H1 (cell line): ENCODE data around the gene DNM2.
"Not testable (repeated sequence)": the region's sequence is repeated elsewhere in the genome, so short reads cannot be mapped to it uniquely, and the experiment has no call there.

Experiments
- CBX8 ChIP-seq: fragments of 300-800, 300-1000 bp; sonication (generic); IDR thresholded peaks from 2 replicates; pipeline ENCODE4 v1.7.1; 2016; ENCODE audit warnings: low read depth, low read length, borderline replicate concordance
- CHD2 ChIP-seq: IDR thresholded peaks from 2 replicates; pipeline ENCODE4 v1.6.1; 2012; ENCODE audit warnings: low read length, improper control_type of control experiment
- EP300 ChIP-seq, 2 experiments: IDR thresholded peaks; 1 replicate in 1 of 2; 2 replicates in 1 of 2; pipeline ENCODE4 v1.6.1; 2011 to 2012; ENCODE audit warnings: low read depth in 2 of 2, low read length in 2 of 2, mild to moderate bottlenecking in 2 of 2, borderline replicate concordance in 1 of 2, inconsistent platforms in 1 of 2, moderate library complexity in 1 of 2
- EZH2 ChIP-seq: fragments of 200-600 bp; sonication (generic); IDR thresholded peaks from 2 replicates; pipeline ENCODE4 v1.7.1; 2012; ENCODE audit warnings: low read depth, mild to moderate bottlenecking, moderate library complexity, low read length, inconsistent platforms; ENCODE audit not compliant: severe bottlenecking
- JUND ChIP-seq: IDR thresholded peaks from 2 replicates; pipeline ENCODE4 v1.6.1; 2011; ENCODE audit warnings: mild to moderate bottlenecking, improper control_type of control experiment, low read length
- KDM1A ChIP-seq: fragments of 200-600, 300-600 bp; sonication (generic); IDR thresholded peaks from 2 replicates; pipeline ENCODE4 v1.7.1; 2016; ENCODE audit warnings: mild to moderate bottlenecking, low read length, borderline replicate concordance
- MAFK ChIP-seq: IDR thresholded peaks from 2 replicates; pipeline ENCODE4 v1.6.1; 2012; ENCODE audit warnings: low read depth, mild to moderate bottlenecking, improper control_type of control experiment, low read length
- RAD21 ChIP-seq, 2 experiments: IDR thresholded peaks in 1 of 2; conservative IDR thresholded peaks in 1 of 2; 2 replicates each; pipeline ENCODE4 v1.6.1; 2011; ENCODE audit warnings: low read depth in 2 of 2, low read length in 2 of 2, improper control_type of control experiment in 1 of 2, inconsistent platforms in 1 of 2, mild to moderate bottlenecking in 1 of 2, moderate library complexity in 1 of 2
- SAP30 ChIP-seq: fragments of 300-600 bp; sonication (generic); IDR thresholded peaks from 2 replicates; pipeline ENCODE4 v1.7.1; 2012; ENCODE audit warnings: low read length, moderate library complexity, mild to moderate bottlenecking, inconsistent platforms; ENCODE audit not compliant: insufficient read depth, insufficient replicate concordance
- SIN3A ChIP-seq, 2 experiments: IDR thresholded peaks in 1 of 2; conservative IDR thresholded peaks in 1 of 2; 2 replicates each; pipeline ENCODE4 v1.6.1; 2011 to 2012; ENCODE audit warnings: low read length in 2 of 2, improper control_type of control experiment in 1 of 2, low read depth in 1 of 2, mild to moderate bottlenecking in 1 of 2
- TBP ChIP-seq: IDR thresholded peaks from 2 replicates; pipeline ENCODE4 v1.6.1; 2011; ENCODE audit warnings: low read depth, low read length, improper control_type of control experiment
- TF ChIP-seq, protein P1 (sequence below), 3 experiments: IDR thresholded peaks; 1 replicate in 2 of 3; 2 replicates in 1 of 3; pipeline versions ENCODE4 v1.5.1 to v1.6.1; 2011; ENCODE audit warnings: low read length in 3 of 3, mild to moderate bottlenecking in 3 of 3, inconsistent platforms in 2 of 3, low read depth in 1 of 3, moderate library complexity in 1 of 3; ENCODE audit not compliant: insufficient read depth in 1 of 3; ENCODE audit errors: control extremely low read depth in 1 of 3
- TF ChIP-seq, protein P2 (sequence below): IDR thresholded peaks from 2 replicates; pipeline ENCODE4 v1.6.1; 2012; ENCODE audit warnings: inconsistent platforms

DNA sequence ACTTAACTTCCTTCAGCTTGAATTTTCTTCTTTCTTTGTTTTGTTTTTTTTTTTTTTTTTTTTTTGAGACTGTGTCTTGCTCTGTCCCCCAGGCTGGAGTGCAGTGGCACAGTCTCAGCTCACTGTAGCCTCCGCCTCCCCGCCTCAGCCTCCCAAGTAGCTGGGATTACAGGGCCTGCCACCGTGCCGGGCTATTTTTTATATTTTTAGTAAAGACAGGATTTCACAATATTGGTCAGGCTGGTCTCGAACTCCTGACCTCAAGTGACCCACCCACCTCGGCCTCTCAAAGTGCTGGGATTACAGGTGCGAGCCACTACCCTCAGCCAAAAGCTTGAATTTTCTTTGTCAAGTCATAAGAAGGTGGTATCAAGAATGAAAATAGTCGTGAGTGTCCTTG, 42.7 kb upstream of the DNM2 start:
- TF ChIP-seq, protein P1, sequence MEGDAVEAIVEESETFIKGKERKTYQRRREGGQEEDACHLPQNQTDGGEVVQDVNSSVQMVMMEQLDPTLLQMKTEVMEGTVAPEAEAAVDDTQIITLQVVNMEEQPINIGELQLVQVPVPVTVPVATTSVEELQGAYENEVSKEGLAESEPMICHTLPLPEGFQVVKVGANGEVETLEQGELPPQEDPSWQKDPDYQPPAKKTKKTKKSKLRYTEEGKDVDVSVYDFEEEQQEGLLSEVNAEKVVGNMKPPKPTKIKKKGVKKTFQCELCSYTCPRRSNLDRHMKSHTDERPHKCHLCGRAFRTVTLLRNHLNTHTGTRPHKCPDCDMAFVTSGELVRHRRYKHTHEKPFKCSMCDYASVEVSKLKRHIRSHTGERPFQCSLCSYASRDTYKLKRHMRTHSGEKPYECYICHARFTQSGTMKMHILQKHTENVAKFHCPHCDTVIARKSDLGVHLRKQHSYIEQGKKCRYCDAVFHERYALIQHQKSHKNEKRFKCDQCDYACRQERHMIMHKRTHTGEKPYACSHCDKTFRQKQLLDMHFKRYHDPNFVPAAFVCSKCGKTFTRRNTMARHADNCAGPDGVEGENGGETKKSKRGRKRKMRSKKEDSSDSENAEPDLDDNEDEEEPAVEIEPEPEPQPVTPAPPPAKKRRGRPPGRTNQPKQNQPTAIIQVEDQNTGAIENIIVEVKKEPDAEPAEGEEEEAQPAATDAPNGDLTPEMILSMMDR (IDR thresholded peaks at IDR 0.05; ENCODE audit: control extremely low read depth in 1 of 3, insufficient read depth in 1 of 3, low read depth in 1 of 3, low read length in 3 of 3) = not testable (repeated sequence)
- not testable (repeated sequence) for TF ChIP-seq KDM1A; CHD2; SAP30; JUND; EZH2; RAD21 (IDR thresholded peaks at IDR 0.05 in 1 of 2, conservative IDR thresholded peaks at IDR 0.05 in 1 of 2; ENCODE audit: low read depth in 2 of 2, low read length in 2 of 2); SIN3A (conservative IDR thresholded peaks at IDR 0.05 in 1 of 2, IDR thresholded peaks at IDR 0.05 in 1 of 2; ENCODE audit: low read depth in 1 of 2, low read length in 2 of 2); CBX8; MAFK; EP300 (IDR thresholded peaks at IDR 0.05; ENCODE audit: borderline replicate concordance in 1 of 2, low read depth in 2 of 2, low read length in 2 of 2); TBP
- TF ChIP-seq, protein P2, sequence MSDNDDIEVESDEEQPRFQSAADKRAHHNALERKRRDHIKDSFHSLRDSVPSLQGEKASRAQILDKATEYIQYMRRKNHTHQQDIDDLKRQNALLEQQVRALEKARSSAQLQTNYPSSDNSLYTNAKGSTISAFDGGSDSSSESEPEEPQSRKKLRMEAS = not testable (repeated sequence)
